ENCODE results near the gene SOX3. TPM values are rescaled to one million over a fixed set of nuclear protein-coding genes. Genes with fewer than 3 reads are reported as not detected.
A peak's percentile ranks its signal among the peaks of the same experiment; 100 is the strongest.

SOX3 gene
- total and polyA plus RNA-seq, 2 of the 8 experiments (the other 6 are each of a cell fraction or from before 2014, with no cell fraction given) = 10.4 to 41.0 TPM

- H3K4me2 ChIP-seq (ENCODE audit: insufficient read depth in 1 of 2, low read depth in 2 of 2, low read length in 2 of 2) = peak overlapping the region; percentile 65 to 85
- H4K8ac ChIP-seq (ENCODE audit: extremely low read depth, insufficient read depth, low read length) = no peak overlapping the region
- peaks cover 13 to 57% (median 42%) of the 10 kb centered on the region in 4 experiments for H3K27me3 ChIP-seq (replicated peaks in 1 of 4; ENCODE audit: control insufficient read depth in 3 of 4, extremely low read depth in 1 of 4, insufficient read depth in 3 of 4, low read length in 3 of 4)
- no peak overlapping the region for H2BK120ac ChIP-seq (replicated peaks; ENCODE audit: low read depth, low read length)
- no peak overlapping the region for H2BK20ac ChIP-seq (ENCODE audit: low read length)
- H2BK5ac ChIP-seq (ENCODE audit: low read depth, low read length) = no peak overlapping the region
- H3K18ac ChIP-seq (ENCODE audit: extremely low read depth, low read length) = no peak overlapping the region
- H3K23me2 ChIP-seq (ENCODE audit: low read depth, low read length) = peaks cover 8% of the 10 kb centered on the region; the same call in 1 of the 2 replicates
- 0% methylated on average over 2 of the region's 42 CpGs; no CpG with 5 or more reads in 1 of the 2 experiments for WGBS, 2 experiments (ENCODE audit: extremely low coverage in 1 of 2, insufficient coverage in 1 of 2, insufficient read length in 1 of 2, insufficient replicate concordance in 2 of 2, low coverage in 1 of 2, low lambda C conversion rate in 2 of 2, missing lambda C conversion rate in 1 of 2)
- no peak overlapping the region for H3K4ac ChIP-seq (replicated peaks; ENCODE audit: insufficient read length, low read depth, low read length)
- no peak overlapping the region for H3K9ac ChIP-seq (replicated peaks in 1 of 4; ENCODE audit: extremely low read depth in 1 of 4, low read depth in 3 of 4, low read length in 3 of 4)
- no peak overlapping the region for H3K14ac ChIP-seq (ENCODE audit: insufficient read length)
- H3K27ac ChIP-seq (ENCODE audit: low read depth, low read length) = no peak overlapping the region
- no peak overlapping the region for H3K23ac ChIP-seq (ENCODE audit: insufficient read length)
- H3K4me3 ChIP-seq (ENCODE audit: extremely low read depth in 1 of 4, insufficient read depth in 2 of 4, low read depth in 3 of 4, low read length in 4 of 4) = peak overlapping the region; percentile 30 to 56 (median 36); a peak in 7 of 8 replicates
- H2BK12ac ChIP-seq (ENCODE audit: low read depth, low read length) = no peak overlapping the region
- H4K5ac ChIP-seq (ENCODE audit: insufficient read length, low read depth, low read length) = no peak overlapping the region
- no peaks in the 10 kb centered on the region for H3K79me2 ChIP-seq (ENCODE audit: control insufficient read depth in 1 of 2, insufficient read depth in 2 of 2, low read length in 2 of 2)
- H4K20me1 ChIP-seq (replicated peaks in 1 of 2; ENCODE audit: control insufficient read depth in 1 of 2, insufficient read depth in 2 of 2, low read length in 2 of 2) = no peaks in the 10 kb centered on the region
- no peaks in the 10 kb centered on the region for H3K36me3 ChIP-seq (ENCODE audit: control insufficient read depth in 2 of 4, insufficient read depth in 4 of 4, low read length in 3 of 4)
- H4K91ac ChIP-seq (replicated peaks; ENCODE audit: insufficient read length, low read length) = no peak overlapping the region
- H2AK5ac ChIP-seq (ENCODE audit: low read depth, low read length) = no peak overlapping the region
- H2BK15ac ChIP-seq (ENCODE audit: low read length) = no peak overlapping the region
- no peaks in the 10 kb centered on the region for H3K79me1 ChIP-seq (ENCODE audit: low read depth, low read length)
- DNase-seq (ENCODE audit: low read depth in 1 of 2, low spot score in 2 of 2) (peak in 1 of 2 experiments; percentile 51), FAIRE-seq (no peak)
- CTCF ChIA-PET (ENCODE audit: partially characterized antibody) = interaction anchor here (0.7 to 1.6 kb wide), 6 partner anchors 7 to 454 kb away, joined by 3 to 6 read pairs (median 4); a partner anchor contains a TSS
- 0 out of 2 replicates have a peak overlapping the region, but pooled peaks have one; percentile 53 for H2AFZ ChIP-seq (ENCODE audit: low read length)
- no peak overlapping the region for H3K56ac ChIP-seq (replicated peaks; ENCODE audit: insufficient read length, low read depth, low read length)
- peaks cover 0 to 8% (median 4%) of the 10 kb centered on the region in 4 experiments; a peak in 6 of 7 replicates for H3K4me1 ChIP-seq (replicated peaks in 1 of 4; ENCODE audit: control insufficient read depth in 3 of 4, insufficient read depth in 4 of 4, low read length in 3 of 4)
- POLR2A ChIA-PET (ENCODE audit: partially characterized antibody) = interaction anchor here (1.0 kb wide), 1 partner anchor 11 kb away, joined by 3 read pairs; no protein-coding TSS in a partner anchor
- H3K9me3 ChIP-seq (ENCODE audit: insufficient read depth in 2 of 2, low read depth in 1 of 2, low read length in 1 of 2) = no peaks in the 10 kb centered on the region
- no peak for TF ChIP-seq CREB1 (IDR thresholded peaks at IDR 0.05)
- no peak for TF ChIP-seq E2F6 (IDR thresholded peaks at IDR 0.05)
- no peak for TF ChIP-seq EGR1 (IDR thresholded peaks at IDR 0.05; ENCODE audit: borderline replicate concordance, low read depth, low read length)
- no peak for TF ChIP-seq YY1 (IDR thresholded peaks at IDR 0.05; ENCODE audit: low read depth, low read length)
- TF ChIP-seq KDM5A (IDR thresholded peaks at IDR 0.05; ENCODE audit: low read length) = no peak
- TF ChIP-seq SP1 (IDR thresholded peaks at IDR 0.05; ENCODE audit: low read depth, low read length) = no peak
- TF ChIP-seq TEAD4 (IDR thresholded peaks at IDR 0.05; ENCODE audit: low read depth, low read length) = no peak
- TF ChIP-seq TCF12 (IDR thresholded peaks at IDR 0.05; ENCODE audit: low read depth, low read length) = no peak
- TF ChIP-seq NRF1 (IDR thresholded peaks at IDR 0.05; ENCODE audit: low read depth, low read length) = no peak
- peak; percentile 79 for TF ChIP-seq CHD2 (IDR thresholded peaks at IDR 0.05; ENCODE audit: low read length)
- no peak for TF ChIP-seq RNF2 (IDR thresholded peaks at IDR 0.05; ENCODE audit: borderline replicate concordance, low read depth, low read length, missing control alignments, poor library complexity, severe bottlenecking)
- TF ChIP-seq SIX5 (IDR thresholded peaks at IDR 0.05; ENCODE audit: low read depth, low read length) = no peak
- TF ChIP-seq SUZ12 (IDR thresholded peaks at IDR 0.05; ENCODE audit: low read length) = peak; percentile 59; the same call in 1 of the 2 replicates
- TF ChIP-seq EZH2 (IDR thresholded peaks at IDR 0.05; ENCODE audit: low read depth, low read length, severe bottlenecking) = peak; percentile 45
Observed at GRCh38 chrX:140510895-140511295, 6.0 kb upstream of the SOX3 start.
